ENCODE measurements around the gene GARNL3.

The GARNL3 gene

DNA sequence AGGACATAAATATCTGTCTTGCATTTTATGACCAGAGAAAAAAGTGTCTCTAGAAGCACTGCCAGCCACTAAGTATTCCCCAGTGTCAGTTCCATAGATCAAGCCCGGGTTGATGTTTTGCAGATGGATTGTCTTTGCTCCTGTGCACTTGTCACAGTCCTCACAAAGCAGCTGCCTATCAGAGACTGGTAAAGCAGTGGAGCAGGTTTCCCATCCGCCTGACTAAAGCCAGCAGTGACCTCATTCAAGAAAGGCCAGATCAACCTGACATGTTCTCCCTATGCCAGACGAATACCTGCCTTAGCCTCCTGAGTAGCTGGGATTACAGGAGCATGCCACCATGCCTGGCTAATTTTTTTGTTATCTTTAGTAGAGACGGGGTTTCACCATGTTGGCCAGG is 26.8 kb upstream of the GARNL3 start:
- no peak for DNase-seq (ENCODE audit: low read depth)

DNA sequence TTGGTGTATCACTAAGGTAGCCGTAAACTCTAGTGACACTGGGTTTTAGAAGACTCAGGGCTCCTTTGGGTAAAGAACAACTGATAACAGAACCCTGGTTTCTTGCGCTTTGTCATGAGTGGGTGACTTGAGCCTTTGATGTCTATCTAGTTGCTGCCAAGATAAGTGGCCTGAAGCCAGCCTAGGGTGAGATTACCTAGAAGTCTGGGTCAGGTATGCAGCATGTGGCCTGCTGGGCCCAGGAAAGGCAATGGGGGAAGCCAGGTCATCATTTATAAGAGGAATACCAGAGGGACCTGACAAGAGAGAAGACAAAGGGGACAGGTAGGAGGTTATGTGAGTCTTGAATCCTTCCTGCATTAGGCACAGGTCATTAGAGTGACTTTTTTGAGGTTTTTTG is 23.2 kb upstream of the GARNL3 start:
- no peak for DNase-seq (ENCODE audit: low read depth)

- DNase-seq (ENCODE audit: low read depth): peak; percentile 93
These were observed 19.7 kb upstream of the GARNL3 start for GRCh38 chr9:127244609-127245601.

DNA sequence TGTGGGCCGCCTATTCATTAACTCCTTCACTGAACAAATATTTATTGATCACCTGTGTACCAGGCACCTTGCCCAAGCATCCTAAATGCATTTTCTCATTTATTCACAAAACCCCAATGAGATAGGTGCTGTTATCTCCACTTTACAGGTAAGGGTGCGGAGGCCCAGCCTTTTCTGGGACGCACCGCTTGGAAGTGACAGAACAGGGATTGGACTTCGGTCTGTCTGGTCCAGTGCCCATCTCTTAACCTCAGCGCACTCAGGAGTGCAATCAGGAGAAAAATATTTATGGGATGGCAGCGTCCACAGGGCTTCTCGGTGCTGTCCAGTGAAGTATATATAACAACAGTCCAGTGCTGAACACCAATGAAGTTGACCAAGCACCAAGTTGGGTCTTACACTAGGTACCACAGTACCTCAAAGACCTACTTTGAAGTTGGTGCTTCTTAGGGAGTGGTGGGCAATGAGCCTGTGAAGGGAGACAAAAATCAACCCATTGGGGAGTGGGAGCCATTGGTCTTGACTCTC is 18.9 kb upstream of the GARNL3 start:
- no peak for DNase-seq (ENCODE audit: low read depth)

GRCh38 chr9:127248241-127248640 is 16.3 kb upstream of the GARNL3 start:
- DNase-seq (ENCODE audit: low read depth): no peak

DNA sequence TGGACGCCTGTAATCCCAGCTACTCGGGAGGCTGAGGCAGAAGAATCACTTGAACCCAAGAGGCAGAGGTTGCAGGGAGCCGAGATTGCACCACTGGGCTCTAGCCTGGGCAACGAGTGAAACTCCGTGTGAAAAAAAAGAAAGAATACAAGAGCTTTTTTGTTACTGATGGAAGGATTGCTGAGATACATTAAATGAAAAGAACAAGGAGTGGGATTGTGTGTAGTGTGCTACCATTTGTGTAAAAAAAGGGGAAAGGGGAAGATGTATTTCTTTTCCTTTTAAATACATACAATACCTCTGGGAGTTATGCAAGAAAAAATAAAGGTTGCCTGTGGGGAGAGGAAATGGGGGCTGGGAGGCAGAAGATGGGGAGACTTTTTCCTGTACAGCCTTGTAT is 14.7 kb upstream of the GARNL3 start:
- no peak for DNase-seq (ENCODE audit: low read depth)

DNA sequence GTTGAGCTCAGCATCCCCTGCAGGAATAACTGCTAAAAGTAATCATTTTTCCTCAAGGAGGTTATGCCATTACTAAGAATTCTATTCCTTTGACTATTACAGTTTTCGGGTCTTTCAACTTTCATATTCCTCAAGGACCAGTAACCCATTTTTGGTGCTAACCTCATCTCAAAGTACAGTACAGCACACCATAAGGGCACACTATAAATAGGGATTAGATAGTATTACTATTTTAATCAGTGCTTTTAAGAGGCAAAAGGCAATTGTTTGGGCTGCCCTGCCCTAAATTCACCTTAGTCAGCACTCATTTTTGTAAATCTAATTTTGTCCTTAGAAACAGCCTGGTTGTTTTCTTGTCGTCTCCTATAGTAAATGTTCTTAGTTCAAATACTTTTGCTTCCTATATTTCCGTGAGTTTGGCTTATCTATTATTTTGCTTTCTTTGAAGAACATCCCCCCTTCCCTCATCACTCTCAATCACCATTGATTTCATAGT is 13.6 kb upstream of the GARNL3 start:
- no peak for DNase-seq (ENCODE audit: low read depth)

- DNase-seq (ENCODE audit: low read depth): no peak
These were observed 11.9 kb upstream of the GARNL3 start for GRCh38 chr9:127252410-127253318.

DNA sequence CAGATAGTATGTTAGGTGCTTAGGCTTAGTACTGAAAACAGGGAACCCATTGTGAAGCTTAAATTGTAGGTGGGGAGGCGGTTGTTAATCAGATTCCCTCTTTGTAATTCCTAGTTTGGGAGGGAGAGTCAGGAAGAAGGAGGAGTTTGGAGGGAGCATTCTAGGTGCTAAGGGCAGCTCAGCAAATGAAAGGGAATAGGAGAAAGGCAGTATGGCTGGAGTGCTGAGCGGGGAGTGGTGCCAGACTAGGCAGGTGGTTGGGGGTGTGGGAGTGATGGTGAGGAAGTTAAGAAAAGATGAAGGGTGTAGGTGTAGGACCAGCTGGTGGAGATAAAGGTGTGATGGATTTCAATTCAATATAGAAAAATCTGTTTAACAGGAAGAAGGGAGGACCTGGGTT is 11.1 kb upstream of the GARNL3 start:
- no peak for DNase-seq (ENCODE audit: low read depth)

DNA sequence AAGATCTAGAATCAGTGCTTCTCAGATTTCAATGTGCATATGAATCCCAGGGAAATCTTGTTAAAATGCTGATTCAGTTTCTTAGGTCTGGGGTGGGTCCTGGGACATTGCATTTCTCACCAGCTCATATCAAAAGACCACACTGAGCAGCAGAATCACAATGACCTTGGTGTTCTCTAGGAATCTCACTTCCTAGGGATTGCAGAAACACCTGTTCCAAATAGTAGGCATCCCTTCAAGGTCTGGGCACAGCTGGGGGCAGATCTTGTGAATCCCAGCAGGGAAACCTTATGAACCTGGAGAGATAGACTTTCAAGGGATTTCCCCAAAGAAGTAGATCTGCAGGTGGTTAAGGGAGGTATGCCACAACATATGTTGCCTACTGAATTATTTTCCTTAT is 8.9 kb upstream of the GARNL3 start:
- no peak for DNase-seq (ENCODE audit: low read depth)

DNA sequence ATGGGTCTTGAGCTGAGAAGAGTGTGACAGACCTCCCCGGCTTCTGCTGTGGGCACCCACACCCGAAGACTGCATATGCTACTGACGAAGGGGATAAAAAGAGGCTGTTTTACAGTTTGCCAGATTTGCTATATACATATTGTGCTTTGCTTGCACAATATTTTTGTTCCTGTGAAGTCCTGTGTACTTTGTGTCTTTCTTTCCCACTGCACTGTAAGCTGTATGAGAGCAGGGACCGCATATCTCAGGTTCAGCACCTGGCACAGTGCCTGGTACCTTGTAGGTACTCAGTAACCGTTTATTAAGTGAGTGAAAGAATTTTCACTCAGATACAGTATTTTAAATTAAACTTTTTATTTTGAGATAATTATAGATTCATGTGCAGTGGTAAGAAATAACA is 8.2 kb upstream of the GARNL3 start:
- no peak for DNase-seq (ENCODE audit: low read depth)

DNA sequence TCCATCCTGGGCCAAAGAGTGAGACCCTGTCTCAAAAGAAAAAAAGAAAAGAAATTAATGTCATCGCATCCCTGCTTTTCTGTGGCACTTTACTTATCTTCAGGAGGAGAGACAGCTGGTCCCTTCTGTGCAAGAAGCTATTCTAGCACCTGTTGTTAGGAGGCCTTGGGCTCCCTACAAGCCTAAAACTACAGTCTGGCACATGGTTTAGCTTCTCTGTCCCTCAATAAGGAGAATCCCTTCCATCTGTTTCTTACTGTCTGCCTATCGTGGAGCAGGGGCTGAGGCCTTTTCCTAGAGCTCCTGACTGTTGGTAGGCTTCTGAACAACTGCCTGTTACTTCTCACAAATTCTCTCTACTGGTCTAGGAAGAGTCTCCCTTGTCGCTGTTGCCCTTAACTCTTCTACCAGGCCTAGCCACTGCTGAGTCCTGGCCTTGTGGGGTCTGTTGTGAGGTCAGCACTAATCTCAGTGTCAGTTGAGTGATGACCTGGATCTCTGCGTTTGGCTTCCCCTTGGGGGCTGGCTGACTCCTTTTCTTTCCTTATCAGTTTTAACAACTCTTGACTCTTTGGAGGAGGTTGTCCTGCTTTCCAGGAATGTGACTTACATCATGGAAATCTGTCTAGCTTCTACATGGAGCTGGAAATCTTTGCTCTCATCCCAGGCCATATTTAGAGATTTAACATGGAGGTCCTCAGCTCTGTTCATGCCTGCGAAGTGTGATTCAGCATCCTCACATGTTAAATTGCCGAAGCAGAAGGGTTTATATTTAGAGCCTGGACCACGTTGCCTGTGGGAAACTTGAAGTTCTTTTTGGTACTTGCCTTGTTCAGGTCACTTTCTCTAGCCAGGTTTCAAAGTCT is 5.7 kb upstream of the GARNL3 start:
- no peak for DNase-seq (ENCODE audit: low read depth)

DNA sequence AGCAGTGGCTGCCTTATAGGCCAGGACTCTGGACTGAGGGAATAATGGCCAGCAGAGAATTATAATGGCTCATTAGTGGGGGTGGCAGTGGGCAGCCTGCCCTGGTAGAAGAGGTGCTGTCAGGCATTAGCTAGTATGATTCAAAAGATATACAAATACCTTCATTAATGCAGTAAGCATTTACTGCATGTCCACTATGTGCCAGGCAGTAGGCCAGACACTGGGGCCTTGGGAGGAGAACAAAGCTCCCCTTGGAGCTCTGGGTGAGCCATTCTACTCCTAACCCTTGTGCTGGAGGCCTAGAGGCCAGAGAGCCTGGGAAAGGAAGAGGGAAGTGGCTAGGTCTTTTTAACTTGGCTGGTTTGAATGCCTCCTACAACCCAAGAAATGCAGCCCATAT is 2.0 kb upstream of the GARNL3 start:
- DNase-seq (ENCODE audit: low read depth): no peak

DNA sequence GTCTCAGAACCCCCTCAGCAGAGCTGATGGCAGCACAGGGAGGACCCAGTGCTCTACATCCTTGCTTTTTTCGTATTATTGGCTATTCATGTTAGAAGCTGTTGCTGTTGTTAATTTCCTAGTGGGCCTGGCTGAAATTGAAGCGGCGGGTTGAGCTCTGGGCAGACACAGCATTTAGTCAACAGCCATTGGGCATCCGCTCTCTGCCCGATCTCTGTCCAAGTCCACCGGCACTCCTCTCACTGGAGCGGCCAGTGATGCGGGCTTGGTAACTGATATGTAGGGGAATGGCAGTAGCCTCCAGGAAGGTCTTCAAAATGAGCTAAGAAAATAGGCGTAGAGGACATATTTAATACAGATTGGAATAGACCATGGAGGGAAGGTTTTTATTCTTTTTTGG is 1.3 kb upstream of the GARNL3 start:
- DNase-seq (ENCODE audit: low read depth): no peak

DNA sequence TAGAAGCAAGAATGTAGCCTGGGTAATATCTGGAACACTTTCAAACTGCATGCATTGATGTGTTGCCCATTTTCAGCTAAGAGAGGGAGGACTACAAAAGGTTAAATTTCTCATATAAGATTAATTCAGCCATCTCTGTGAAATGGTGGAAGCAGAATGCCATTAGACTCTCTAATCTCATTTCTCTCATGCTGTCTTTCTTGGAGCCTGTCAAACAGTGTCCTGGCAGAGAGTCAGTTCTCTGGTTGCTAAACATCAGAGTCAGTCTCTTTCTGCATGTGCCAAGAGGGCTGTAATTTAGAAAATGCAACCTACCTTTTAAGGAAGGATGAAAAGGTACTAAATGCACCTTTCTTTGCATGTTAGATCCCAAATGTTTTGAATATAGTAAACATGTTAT is 910 bp upstream of the GARNL3 start:
- DNase-seq (ENCODE audit: low read depth): no peak

GRCh38 chr9:127267793-127268525 is 3.4 kb downstream of the GARNL3 start:
- no peak for DNase-seq (ENCODE audit: low read depth)

DNA sequence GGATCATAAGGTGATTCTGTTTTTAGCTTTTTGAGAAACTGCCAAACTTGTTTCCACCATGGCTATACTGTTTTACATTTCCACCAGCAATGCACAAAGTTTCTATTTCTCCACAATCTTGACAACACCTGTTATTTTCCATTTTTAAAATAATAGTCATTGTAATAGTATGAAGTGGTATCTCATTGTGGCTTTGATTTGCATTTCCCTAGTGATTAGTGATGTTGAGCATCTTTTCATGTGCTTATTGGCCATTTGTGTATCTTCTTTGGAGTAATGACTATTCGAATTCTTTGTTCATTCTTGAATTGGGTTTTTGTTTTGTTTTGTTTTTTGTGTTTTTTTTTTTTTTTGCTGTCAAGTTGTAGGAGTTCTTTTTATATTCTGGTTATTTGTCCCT is 4.9 kb downstream of the GARNL3 start:
- no peak for DNase-seq (ENCODE audit: low read depth)

DNA sequence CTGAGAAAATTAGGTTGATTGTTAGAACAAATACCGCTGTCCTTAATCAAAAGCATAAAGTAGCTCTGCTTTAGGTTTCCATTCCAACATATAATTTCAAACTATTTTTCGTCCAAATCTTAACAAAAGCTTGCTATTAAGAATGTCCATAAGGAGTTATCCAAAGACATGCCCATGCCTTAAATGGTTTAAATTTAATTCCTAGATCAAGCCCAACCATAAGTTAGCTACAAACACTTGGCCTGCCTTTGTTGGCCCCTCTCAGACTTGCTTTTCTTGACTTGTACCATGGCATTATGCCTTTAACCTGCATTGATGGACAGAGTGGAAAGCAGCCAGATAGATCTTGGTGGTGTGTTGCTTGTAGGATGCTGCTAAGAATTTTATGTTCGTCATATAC is 8.8 kb downstream of the GARNL3 start:
- no peak for DNase-seq (ENCODE audit: low read depth)

- DNase-seq (ENCODE audit: low read depth): no peak
These were observed 12.5 kb downstream of the GARNL3 start for GRCh38 chr9:127277099-127277498.

DNA sequence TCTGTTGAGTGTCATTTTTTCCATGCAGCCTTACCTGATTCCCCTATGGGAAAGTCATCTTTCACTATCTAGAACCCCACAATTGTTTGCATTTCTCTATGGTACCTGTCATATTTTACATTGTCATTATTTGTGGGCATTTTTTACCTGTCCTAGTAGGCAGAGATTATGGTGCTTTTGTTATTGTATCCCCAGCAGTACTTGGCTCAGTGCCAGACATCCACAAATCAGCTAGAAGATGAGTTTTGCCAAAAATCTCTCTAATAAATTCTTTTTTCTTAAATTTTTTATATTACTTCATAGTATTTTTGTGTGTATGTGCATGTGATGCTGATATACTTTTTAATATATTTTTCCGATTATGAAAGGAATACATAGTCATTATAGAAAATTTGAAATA is 13.2 kb downstream of the GARNL3 start:
- no peak for DNase-seq (ENCODE audit: low read depth)

- no peak for DNase-seq (ENCODE audit: low read depth)
These were observed 13.8 kb downstream of the GARNL3 start for GRCh38 chr9:127278372-127278771.

Data from activated T-cell treated with anti-CD3 and anti-CD28 coated beads for 24 hours (primary cell).